Stimulated activated CD4-positive, alpha-beta T cell treated with anti-CD3 and anti-CD28 coated beads, Interleukin-2, amount 100 ng/mL, for 4 hours (primary cell): ENCODE measurements around the gene KRT86.
"Not testable (repeated sequence)": the region's sequence is repeated elsewhere in the genome, so short reads cannot be mapped to it uniquely, and the experiment has no call there.

Experiments
- DNase-seq: peaks from one replicate; pipeline ENCODE4 v3.0.0-alpha.2; 2020; ENCODE audit warnings: low read depth

The KRT86 gene

DNA sequence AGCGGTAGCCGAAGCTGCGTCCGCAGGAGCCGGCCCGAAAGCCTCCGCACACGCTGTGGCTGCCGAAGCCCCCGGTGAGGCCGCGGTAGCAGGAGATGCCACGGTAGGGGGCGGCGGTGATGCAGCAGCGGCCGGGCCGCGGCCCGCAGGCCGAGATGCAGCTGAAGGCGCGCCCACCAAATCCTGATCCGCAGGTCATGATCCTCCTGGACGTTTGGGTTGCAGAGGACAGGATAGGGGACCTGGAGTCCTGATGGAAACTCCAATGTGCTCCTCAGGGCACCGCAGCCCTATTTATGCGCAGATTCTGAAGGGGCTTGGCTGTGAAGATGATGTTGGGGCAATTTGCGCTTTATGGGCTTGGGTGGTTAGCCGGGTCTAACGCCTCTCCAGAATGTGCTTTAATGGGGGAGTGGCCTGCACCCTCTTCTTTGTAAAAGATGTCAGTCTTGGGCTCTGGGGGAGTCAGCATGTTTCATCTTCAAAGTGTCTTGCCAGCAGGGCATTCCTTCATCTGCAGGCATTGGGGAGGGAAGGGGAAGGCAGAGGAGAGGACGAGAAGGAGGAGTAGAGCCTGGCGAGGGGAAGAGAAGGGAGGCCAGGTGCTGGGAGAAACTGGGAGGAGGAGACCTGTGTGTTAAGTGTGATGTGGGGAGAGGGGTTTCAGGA is 17.0 kb downstream of the KRT86 start, which contains the start of gene KRT81:
Gene KRT81 (minus strand): TSS at position 268 of the 669 bp plus-strand sequence. CDS start 69 bp downstream, at position 199.
- DNase-seq, result no peak

DNA sequence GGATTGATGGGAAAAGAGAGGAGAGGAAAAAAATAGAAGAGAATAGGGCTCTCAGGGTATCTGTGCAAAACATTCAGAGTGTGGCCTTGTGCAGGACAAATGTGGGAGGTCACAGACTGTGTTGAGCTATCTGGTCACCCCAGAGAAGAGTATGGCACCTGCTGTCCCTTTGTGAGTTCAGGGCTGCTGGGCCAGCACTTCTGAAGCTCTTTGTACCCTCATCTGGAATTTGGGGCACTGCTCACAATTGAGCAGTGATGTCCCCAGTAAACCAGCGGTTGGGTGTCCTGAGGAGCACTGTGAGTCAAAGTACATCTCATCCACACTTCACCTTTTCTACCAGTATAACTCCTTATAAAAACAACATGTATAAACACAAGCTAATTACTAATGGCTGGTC is 19.5 kb downstream of the KRT86 start:
- DNase-seq, result no peak

DNA sequence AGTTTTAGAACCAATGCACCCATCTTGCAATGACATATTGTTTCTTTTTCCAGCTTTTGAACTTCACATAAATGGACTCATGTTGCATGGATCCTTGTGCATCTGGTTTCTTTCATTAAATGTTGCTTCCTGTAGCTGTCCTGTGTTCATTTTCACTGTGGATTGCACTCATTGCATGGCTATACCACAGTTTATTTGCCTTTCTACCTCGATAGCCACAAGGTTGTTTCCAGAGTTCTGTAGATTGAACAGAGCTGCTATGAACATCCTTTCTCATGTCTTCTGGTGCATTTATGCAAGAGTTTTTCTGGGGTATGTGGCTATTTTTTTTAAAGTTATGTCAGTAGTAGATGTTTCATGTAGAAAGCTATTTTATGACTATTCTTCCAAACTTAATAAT is 20.4 kb downstream of the KRT86 start:
- no peak for DNase-seq

DNA sequence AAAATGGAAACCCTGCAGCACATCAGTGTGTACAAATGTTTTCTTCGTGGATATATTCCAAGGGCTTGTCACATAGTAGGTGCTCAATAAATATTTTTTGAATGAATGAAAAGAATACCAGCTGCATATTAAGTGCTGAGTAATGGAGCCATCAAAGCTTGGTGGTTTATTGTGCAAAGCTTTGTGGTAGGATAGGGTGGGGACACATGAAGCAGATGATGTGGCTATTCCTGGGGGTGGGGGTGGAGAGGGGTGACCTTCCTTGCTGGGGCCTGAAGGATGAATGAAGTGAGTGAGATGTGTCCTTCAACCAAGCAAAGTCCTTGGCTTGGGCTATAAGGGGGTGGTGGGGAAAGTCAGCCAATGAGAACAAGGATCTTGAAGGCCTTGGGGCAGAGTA is 21.2 kb downstream of the KRT86 start:
- no peak for DNase-seq

DNA sequence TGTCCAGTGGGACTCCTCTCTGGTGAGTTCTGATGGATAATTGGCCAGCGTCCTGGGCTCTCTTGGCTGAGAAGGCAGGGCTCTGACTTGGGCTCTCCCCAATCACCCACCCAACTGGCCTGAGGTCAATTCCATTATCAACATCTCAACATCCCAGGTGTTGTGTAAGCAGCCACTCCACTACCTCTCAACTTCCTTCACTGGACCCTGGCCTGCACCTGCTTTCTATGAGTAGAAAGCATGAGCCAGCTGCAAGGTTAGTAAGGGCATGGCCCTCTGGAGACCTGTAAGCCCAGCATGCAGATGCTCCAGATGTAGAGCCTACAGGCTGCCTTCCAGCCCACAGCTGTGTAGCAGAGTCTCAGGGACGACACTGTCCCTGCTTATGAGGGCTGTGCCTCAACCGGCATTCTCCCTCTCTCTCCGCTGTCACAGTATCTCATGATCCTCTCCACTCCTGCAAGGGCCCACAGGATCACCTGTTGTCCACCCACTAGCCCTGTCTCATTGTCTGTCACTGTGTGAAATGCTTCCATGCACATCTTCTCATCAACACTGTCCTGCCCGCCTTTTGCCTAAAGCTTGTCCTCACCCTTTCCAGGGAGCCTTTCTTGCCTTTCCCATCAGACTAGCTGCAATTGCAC is 22.2 kb downstream of the KRT86 start:
- no peak for DNase-seq

DNA sequence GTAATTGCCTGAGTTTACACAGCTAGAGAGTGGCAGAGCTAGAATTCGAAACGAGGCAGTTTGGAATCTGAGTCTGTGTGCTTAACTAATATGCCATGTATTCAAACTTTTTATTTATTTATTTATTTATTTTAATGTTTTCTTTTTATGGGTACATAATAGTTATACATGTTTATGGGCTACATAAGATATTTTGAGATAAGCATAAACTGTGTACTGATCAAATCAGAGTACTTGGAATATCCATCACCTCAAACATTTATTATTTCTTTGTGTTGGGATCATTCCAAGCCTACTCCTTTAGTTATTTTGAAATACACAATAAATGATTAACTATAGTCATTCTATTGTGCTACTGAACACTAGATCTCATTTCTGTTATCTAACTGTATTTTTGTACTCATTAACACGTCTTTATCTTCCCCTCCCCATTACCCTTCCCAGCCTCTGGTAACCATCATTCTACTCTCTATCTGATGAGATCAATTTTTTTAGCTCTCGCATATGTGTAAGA is 24.3 kb downstream of the KRT86 start:
- DNase-seq, result no peak

DNA sequence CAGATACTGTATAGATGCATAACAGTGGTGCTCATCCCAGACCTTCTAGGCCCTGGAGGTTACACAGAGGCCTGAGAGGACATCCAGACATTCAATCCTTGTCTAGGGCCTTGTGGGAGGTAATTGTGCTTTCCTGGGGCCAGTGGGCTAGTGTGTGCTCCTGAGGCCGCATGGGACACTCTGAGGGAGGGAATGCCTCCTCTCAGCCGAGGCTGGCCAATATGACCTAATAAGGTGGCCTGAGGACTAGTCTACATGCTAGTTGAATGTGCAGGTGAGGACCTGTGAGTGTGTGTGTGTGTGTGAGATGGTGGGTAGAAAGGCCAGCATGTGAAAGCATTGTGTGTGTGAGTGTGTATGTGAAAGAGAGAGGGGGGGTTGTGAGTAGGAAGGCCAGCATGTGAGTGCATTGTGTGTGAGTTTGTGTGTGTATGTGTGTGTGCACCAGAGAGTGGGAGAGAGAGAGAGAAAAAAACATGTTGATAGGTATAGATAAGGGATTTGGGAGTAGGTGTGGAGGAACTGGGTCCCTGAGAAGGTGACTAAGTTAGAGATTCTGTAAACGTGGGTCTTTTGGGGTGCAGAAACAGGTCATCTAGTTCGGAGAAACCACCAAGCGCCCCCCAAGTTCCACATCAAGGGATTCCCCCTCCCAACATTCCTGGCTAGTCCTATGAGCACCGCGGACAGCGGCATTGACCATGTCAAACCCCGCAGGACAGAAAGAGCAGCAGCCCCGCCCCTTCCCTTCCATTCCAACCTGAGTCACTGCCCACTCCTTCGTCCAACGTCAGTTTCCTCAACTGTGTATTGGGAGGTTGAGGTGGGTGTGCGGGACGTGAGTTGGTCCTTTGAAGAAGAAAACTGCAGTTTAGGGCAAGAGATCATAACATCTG is 26.6 kb downstream of the KRT86 start:
- no peak for DNase-seq

DNA sequence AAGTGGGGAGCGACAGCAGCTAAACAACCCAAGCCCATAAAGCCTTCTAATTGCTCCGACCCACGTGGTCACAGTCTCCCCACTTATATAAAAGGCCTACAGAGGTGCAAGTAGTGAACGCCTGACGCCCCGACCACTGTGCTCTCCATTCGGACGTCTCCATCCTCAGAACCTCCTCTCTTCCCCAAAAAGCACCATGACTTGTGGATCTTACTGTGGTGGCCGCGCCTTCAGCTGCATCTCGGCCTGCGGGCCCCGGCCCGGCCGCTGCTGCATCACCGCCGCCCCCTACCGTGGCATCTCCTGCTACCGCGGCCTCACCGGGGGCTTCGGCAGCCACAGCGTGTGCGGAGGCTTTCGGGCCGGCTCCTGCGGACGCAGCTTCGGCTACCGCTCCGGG is 27.3 kb downstream of the KRT86 start:
- not testable (repeated sequence) for DNase-seq

DNA sequence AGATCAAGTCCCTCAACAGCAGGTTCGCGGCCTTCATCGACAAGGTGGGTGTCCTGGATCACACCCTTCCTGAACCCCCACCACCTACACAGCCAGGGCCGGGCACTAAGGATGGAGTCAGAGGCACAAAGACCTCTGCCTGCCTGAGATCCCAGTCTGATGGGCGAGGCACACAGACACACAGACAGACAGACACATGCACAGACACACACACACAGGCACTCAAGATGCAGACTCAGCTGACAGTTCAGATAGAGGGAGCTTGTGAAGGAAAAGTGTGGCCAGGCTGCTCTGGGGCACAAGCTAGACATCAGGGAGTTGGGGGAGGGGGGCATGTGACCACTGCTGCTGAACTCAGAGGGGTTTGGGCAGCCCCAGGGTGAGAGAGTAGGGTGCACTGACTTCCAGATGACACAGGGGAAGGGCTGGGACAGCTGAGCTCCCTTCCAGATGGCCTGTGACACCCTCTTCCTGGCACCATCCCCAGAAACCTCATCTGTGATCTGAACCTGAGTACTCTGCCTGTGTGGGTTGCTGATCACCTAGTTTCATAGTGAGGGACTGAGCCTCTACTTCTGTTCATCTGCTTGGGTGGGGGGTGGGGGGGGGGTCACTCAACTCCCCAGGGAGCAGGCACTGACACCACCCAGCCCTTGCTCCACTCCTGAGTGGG is 27.9 kb downstream of the KRT86 start:
- not testable (repeated sequence) for DNase-seq

DNA sequence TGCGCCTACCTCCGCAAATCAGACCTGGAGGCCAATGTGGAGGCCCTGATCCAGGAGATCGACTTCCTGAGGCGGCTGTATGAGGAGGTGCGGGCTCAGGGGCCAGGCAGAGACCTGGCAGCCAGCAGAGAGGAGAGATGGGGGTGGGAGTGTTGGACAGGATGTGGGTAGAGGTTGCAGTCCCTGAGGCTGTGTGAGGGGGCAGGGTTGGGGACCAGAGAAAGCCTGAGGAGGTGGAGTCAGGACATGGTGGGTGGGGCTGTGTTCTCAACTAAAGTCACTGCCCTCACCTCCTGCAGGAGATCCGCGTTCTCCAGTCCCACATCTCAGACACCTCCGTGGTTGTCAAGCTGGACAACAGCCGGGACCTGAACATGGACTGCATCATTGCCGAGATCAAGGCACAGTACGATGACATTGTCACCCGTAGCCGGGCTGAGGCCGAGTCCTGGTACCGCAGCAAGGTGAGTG is 30.5 kb downstream of the KRT86 start:
- not testable (repeated sequence) for DNase-seq

DNA sequence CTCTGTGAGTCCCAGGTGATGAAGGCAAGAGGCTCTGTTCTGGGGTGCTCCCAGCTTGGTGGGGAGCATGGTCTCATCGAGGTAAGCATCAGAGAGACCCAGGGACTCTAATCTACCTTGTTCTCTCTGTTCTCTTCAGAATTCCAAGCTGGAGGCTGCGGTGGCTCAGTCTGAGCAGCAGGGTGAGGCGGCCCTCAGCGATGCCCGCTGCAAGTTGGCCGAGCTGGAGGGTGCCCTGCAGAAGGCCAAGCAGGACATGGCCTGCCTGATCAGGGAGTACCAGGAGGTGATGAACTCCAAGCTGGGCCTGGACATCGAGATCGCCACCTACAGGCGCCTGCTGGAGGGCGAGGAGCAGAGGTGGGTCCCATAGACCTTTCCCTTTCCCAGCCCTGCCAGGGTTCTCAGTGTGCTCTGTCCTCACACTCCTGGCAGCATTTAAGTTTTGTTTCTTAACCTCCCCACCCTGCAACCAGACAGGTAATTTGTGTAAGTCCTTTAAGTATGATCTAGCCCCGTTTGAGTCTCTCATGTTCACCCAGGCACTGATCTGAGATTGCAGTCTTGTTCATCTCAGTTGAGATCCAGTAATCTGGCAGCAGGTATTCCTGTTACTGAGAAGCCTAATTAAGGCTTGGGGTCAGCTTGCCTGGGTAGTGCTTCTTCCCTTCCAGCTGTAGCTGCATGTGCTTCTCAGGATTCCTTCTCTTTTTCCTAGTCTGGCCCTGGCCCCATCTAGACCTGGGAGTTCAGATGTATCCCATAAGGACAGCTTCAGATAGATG is 31.7 kb downstream of the KRT86 start:
- no peak for DNase-seq

DNA sequence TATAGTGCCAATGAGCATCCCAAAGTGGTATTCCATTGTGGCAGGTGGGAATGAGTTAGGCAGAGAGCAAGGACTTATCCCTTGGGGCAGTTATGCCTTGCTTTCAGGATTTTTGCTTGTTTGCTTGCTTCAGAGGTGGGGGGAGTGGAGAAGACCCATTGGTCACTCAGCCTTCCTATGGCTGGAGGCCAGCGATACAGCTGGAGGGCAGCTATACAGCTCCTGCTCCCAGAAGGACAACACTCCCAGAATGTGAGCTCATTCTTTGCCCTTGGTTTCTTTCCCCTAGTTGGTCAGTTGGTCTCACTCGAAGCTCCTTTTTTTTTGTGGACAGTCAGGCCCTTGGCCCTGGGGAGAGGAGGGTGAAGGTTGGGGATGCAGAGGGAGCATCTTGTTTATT is 32.3 kb downstream of the KRT86 start:
- DNase-seq, result no peak

DNA sequence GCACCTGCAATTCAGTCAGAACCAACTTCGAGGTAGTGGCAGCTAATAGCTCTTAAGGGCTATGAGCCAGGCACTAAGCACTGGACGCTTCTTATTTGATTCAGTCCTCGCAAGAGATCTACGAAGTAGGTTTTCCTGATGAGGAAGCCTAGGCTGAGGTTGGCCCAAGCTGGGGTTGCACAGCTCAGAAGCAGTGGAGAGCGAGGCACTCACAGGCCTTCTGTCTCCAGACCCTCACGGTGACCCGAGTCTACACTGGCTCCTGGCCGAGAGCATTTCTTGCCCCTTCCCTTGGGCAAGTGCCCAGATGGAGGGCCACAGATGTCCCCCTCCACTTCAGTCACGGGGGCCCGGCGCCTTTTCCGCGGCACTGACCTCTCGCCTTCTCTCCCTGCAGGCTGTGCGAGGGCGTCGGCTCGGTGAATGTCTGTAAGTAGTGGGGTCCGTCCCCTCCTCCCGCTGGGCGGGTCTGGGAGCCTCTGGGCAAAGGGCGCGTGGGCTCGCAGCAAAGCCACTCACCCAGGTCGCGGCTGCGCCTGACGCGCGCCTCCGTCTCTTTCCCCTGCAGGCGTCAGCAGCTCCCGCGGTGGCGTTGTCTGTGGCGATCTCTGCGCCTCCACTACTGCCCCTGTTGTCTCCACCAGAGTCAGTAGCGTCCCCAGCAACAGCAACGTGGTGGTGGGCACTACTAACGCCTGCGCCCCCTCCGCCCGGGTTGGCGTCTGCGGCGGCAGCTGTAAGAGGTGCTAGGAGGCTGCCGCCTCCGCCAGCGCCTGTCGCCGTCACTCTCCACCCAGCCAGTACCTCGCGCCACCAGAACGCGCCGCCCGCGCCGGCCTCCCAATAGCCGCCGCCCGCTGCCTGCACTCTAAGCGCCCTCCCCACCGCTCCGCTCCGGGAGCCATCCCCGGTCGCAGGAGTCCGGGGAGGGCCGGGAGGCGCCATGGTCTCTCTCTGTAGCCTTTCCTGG is 33.7 kb downstream of the KRT86 start:
- peak; percentile 5 for DNase-seq

DNA sequence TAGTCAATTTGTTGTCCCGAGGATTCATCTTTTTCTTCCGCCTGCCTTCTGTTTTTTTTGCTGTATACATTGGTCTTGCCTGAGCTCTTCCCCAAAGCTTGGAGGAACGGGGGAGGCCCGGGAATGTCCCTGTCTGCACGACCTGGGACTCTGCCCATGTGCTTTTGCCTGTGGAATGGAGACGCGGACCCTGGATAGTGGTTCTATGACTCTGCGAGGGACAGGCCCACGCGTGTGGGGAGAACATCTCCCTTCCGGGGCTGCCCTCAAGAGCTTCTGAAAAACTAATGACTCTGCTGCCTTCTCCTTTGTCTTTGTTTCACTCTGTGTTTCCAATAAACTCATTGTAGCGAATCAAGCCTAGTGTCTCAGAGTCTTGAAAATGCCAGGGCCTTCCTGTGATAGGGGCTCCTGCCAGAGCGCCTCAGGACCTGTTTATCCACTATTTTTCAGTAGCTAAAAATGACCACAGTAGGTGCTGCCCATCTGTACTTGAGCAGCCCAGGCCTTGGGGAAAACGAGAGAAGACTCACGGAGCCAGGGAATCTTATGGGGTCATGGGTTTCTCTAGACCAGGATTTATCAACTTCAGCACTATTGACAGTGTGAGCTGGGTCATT is 34.5 kb downstream of the KRT86 start:
- no peak for DNase-seq

DNA sequence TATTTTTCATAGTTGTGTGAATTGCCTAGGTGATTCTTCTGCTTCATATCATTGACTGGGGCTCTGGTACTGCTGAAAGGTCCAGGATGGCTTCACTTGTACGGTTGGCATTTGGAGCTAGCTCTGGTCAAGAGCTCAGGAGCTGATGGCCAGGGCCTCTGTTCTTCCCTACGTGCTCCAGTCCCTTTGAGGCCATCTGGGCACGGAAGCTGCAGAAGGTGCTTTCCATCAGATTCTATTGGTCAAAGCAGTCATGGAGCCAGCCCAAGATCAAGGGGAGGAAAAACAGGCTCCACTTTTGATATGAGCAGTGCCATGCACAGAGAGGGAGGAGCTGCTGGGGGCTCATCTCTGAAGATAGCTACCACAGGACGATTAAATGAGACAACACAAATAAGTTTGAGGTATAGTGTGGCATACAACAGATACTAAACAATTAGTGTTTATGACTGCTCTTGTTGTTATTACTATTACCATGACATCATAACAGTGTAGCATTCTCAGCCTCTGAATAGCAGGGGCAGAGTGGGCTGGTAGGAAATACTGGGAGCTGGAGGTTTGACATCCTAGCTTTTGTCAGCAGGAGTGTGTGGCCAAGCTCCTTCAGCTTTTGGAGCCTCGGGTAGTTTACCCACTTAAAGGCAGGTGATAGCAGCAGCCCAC is 36.3 kb downstream of the KRT86 start:
- DNase-seq, result no peak

DNA sequence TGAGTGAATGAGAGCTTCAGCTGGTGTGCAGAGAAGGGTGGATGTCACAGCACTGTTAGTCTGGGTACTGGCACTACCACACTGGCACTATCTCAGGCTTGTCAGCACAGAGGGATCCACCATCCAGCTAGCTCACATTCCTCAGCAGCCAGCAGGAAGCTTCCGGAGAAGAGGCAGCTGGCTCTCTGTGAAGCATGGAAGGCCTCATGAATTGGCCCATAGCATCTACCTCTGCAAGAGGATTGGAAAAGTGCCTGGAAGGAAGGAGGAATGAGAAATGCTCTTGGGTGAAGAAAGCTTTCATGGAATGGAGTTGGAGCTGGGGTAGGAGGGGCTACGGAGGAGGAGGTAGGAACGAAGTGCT is 36.8 kb downstream of the KRT86 start:
- DNase-seq, result no peak

DNA sequence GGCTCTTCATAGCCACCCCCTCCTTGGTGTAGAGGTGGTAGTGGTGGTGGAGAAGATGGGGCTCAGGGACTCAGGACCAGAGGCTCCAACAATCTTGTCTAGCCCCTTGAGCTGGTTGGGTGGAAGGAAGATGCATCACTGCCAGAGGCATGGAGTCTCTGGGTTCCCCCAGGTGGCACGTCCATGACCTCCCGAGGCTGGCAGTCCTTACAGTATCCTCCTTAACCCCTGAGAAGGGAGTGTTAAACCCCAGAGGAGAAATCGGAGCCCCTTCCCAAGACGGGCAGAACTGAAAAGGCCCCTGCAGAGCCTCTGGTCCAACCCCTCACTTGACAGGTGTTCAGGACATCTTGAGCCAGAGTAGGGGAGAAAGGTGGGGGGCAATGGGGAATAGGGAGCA is 37.6 kb downstream of the KRT86 start:
- DNase-seq, result no peak

DNA sequence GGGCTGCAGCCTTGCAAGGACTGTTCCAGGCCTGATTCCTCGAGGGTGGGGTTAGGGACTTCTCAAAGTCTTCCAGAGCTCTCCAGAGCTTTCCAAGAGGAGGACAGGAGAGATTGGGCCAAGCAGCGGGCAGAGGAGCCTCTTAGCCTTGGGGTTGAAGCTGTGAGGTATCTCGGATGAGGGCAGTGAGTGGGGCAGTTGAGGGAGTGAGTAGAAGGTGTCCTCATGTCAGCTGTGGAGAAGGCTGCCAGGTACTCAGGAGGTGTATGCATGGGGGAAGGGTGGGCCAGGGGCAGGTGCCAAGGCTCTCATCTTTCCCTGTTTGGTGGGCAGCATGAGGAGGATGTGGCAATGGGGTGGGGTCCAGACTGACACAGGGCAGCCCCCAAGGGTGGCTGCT is 39.0 kb downstream of the KRT86 start:
- no peak for DNase-seq

DNA sequence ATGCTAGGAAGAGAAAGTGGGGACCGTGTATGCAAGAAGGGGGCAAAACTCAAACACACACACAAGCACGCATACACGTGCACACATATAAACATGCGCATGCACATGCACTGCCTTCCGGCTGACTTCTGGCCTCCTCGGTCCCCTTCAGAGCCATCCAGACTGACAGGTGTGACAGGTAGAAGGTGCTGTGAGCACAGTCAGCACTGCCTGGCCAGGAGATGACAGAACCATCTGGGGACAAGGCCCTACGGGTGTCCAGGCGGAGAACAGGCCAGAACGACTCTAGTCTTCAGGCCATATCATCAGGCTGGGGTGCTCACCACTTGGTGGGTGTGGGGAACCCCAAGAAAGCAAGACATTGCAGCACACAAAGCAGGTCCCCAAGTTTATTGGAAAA is 39.5 kb downstream of the KRT86 start:
- no peak for DNase-seq
